OCI-LY7 (cell line): ENCODE data around the gene IQGAP3.

Experiments
- EZH2phosphoT487 ChIP-seq: fragments of 200-600 bp; sonication (generic); IDR thresholded peaks from 2 replicates; pipeline ENCODE4 v1.6.1; 2018; ENCODE audit warnings: low read depth, borderline replicate concordance, mild to moderate bottlenecking, mixed run types, antibody characterized with exemption, low read length, moderate library complexity, mixed read lengths
- TF ChIP-seq, protein P1 (sequence below): fragments of 200-600 bp; sonication (generic); conservative IDR thresholded peaks from 2 replicates; pipeline ENCODE4 v1.5.1; 2014; ENCODE audit warnings: mild to moderate bottlenecking, antibody characterized with exemption, low read length, moderate library complexity, mixed read lengths

DNA sequence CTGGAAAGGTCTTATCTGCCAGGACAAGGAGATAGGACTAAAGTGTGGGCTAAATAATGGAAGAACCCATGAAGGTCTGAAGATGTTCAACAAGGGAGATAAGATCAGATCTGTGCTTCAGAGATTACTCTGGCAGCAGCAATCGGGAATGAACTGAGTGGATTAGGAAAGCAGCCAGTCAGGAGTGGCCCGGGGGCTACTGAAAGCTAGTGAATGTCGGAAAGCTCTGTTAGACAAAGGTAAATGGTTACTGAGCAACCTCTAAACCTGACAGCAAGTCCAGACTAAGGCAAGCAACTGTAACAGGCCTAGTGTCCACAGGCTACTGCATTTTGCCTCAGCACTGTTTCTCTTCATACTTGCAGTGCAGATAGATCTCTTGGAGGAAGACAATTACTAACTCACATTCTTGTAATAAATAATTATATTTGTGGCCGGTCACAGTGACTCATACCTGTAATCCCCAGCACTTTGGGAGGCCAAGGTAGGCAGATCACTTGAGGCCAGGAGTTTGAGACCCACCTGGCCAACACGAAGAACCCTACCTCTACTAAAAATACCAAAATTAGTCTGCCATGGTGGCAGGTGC is 12.5 kb downstream of the IQGAP3 start:
- TF ChIP-seq, protein P1, sequence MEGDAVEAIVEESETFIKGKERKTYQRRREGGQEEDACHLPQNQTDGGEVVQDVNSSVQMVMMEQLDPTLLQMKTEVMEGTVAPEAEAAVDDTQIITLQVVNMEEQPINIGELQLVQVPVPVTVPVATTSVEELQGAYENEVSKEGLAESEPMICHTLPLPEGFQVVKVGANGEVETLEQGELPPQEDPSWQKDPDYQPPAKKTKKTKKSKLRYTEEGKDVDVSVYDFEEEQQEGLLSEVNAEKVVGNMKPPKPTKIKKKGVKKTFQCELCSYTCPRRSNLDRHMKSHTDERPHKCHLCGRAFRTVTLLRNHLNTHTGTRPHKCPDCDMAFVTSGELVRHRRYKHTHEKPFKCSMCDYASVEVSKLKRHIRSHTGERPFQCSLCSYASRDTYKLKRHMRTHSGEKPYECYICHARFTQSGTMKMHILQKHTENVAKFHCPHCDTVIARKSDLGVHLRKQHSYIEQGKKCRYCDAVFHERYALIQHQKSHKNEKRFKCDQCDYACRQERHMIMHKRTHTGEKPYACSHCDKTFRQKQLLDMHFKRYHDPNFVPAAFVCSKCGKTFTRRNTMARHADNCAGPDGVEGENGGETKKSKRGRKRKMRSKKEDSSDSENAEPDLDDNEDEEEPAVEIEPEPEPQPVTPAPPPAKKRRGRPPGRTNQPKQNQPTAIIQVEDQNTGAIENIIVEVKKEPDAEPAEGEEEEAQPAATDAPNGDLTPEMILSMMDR: no peak
- no peak for TF ChIP-seq EZH2phosphoT487
